Activated naive CD8-positive, alpha-beta T cell treated with anti-CD3 and anti-CD28 coated beads, Interleukin-2, amount 10 ng/mL, durations not matched to agents 7 days and 5 days (primary cell): ENCODE results near the gene KRT15. TPM values are rescaled to one million over a fixed set of nuclear protein-coding genes. Genes with fewer than 3 reads are reported as not detected.

Source experiments
- ATAC-seq: fragments of 150-1000 bp; cut with Tn5 transposase; one replicate; pipeline ENCODE4 v1.10.0; 2021; ENCODE audit warnings: low read depth, moderate library complexity
- POLR2A ChIA-PET: fragments of 350-600 bp; sonication (Branson Sonifier 250); formaldehyde crosslinking; loops from one replicate; lab custom pipeline; 2021; ENCODE audit warnings: antibody characterized with exemption; lab: Charles Lee
- DNase-seq: peaks from one replicate; pipeline ENCODE4 v3.0.0; 2021
- H3K27ac Mint-ChIP-seq: one replicate; pipeline ENCODE4 v1.8.0; 2022; ENCODE audit warnings: mild to moderate bottlenecking, mixed read lengths
- H3K27me3 Mint-ChIP-seq: one replicate; pipeline ENCODE4 v1.8.0; 2022; ENCODE audit warnings: mild to moderate bottlenecking, moderate library complexity, mixed read lengths
- H3K36me3 Mint-ChIP-seq: one replicate; pipeline ENCODE4 v1.8.0; 2021; ENCODE audit warnings: mild to moderate bottlenecking, mixed read lengths
- H3K4me1 Mint-ChIP-seq: one replicate; pipeline ENCODE4 v1.8.0; 2021; ENCODE audit warnings: mixed read lengths
- H3K4me3 Mint-ChIP-seq: one replicate; pipeline ENCODE4 v1.8.0; 2022; ENCODE audit warnings: mild to moderate bottlenecking, moderate library complexity, mixed read lengths
- H3K9me3 Mint-ChIP-seq: one replicate; pipeline ENCODE4 v1.8.0; 2021; ENCODE audit warnings: mixed read lengths
- total RNA-seq, 2 experiments: library from RNA; stranded (reverse); gene quantifications; one replicate each; pipeline ENCODE4 v1.2.3, GENCODE V29; 2021

KRT15 gene
- total RNA-seq, 2 experiments from 2014 or later = not detected

DNA sequence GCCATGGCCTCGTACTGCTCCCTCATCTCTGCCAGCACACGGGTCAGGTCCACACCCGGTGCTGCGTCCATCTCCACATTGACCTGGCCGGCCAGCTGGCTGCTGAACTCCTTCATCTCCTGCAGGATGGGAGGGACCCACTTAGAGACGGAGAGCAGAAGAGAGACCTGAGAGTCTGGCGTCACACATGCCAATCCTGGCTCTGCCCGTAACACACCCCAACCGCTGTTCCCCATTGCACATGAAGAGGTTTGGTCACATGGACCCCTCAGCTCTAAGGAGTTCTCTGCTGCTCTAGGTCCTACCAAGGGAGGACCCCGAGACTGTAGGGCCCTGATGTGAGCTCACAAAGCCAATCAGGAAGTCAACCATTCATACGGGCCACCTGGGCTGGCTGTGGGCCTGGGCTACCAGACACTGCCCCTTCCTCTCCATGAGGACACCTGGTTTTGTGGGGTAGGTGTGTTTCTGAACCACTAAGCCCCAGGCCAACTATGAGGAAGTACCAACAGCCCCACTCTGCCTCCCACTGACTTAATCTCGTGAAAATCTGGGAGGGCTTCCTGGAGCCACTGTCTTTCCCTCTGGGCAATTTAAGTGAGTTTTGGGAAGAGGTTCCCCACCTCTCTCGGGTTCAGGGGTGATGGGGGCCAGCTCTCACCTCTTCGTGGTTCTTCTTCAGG lies 2.4 kb downstream of the KRT15 start:
- Mint-ChIP-seq H3K9me3 (no peaks in the 10 kb centered on the region), H3K27me3 (peaks cover 2% of the 10 kb centered on the region), H3K4me3 (no peak overlapping the region), H3K4me1 (no peaks in the 10 kb centered on the region), H3K36me3 (no peaks in the 10 kb centered on the region), H3K27ac (no peak overlapping the region)
- ATAC-seq (no peak), DNase-seq (no peak)
- POLR2A ChIA-PET = no interaction called here

DNA sequence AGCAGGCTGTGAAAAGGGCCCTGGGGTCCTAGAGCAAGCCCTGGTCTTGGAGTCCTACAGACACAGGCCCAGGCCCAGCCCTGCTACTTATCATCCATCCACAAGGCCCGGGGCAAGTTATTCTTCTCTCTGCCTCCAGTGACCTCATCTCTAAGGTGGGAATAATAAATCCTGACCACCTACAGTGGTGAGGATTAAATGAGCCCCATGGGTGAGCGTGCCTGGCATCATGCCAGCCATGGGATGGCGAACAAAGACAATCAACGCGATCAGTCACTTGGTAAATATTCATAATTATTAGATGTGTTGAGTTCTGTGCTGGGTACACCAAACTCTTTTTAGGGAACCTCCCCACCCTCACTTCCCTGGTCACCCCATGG lies 5.5 kb downstream of the KRT15 start:
- DNase-seq (no peak), ATAC-seq (no peak)
- Mint-ChIP-seq H3K4me1 (no peaks in the 10 kb centered on the region), H3K9me3 (no peaks in the 10 kb centered on the region), H3K4me3 (no peak overlapping the region), H3K27me3 (peaks cover 2% of the 10 kb centered on the region), H3K36me3 (no peaks in the 10 kb centered on the region), H3K27ac (no peak overlapping the region)
- POLR2A ChIA-PET = no interaction called here

DNA sequence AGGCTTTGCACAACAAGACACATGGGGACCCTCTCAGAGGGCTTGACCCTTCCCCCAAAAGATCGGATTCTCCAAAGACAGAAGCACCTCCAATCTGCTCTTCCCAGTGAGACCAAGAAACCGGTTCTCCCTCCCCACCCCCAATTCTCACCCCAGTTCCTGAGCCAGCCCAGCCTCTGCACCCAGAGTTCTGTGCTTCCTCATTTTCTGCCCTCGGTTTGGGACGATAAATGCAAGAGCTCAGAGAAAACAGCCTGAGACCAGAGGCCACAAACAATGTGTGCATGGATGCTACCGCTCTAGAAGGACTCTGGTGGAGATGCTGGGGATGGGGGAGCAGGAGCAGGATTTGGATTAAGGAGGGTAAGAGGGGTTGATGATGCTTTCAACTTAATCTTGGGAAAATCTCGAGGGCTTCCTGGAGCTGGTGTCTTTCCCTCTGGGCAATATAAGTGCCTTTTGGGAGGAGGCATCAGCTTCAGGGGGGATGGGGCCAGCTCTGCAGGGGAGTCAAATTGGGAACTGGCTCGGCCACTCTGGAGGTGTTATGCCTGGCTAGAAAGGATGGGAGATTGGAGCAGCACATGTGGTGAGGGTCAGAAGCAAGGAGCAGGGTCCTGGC lies 6.0 kb downstream of the KRT15 start:
- no peak overlapping the region for H3K4me3 Mint-ChIP-seq
- H3K27ac Mint-ChIP-seq = no peak overlapping the region
- no peaks in the 10 kb centered on the region for H3K4me1 Mint-ChIP-seq
- POLR2A ChIA-PET = no interaction called here
- peaks cover 2% of the 10 kb centered on the region for H3K27me3 Mint-ChIP-seq
- no peak for DNase-seq
- ATAC-seq = no peak
- no peaks in the 10 kb centered on the region for H3K36me3 Mint-ChIP-seq
- no peaks in the 10 kb centered on the region for H3K9me3 Mint-ChIP-seq

DNA sequence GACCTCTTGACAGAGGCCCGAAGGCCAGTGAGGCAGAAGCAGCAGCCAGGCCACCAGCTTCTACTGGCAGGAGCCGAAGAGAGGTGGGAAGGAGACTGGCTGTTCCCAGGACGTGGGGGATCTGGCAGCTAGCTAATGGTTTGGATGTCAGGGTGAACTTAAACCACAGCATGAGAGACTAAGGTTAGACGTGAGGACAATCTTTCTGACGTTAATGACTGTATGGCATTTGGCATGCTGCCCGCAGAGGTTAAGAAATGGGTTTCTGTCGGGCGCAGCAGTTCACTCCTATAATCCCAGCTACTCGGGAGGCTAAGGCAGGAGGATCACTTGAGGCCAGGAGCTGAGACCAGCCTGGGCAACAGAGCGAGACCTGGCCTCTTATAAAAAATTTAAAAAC lies 7.0 kb downstream of the KRT15 start:
- Mint-ChIP-seq H3K4me3 (no peak overlapping the region), H3K36me3 (no peaks in the 10 kb centered on the region), H3K4me1 (no peaks in the 10 kb centered on the region), H3K9me3 (no peaks in the 10 kb centered on the region), H3K27me3 (peaks cover 2% of the 10 kb centered on the region), H3K27ac (no peak overlapping the region)
- DNase-seq = no peak
- ATAC-seq = no peak
- POLR2A ChIA-PET = no interaction called here

DNA sequence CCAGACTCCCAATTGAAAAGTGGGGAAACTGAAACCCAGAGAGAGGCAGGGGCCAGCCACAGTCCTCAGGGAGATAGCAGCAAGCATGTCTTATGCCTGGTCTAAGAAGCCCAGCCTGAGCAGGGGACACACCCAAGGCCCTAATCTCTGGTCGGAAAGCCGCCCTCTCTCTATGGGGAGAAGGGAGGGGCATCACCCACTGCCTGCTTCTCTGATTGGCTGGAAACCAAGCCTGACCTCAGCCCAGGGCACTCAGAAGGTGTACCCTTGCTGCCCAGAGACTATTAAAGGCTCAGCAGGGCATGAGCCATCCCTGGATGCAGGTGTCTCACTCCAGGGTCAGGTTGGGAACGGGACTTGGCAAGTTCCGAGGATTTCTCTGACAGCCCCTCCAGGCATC lies 7.6 kb downstream of the KRT15 start:
- Mint-ChIP-seq H3K9me3 (no peaks in the 10 kb centered on the region), H3K4me1 (no peaks in the 10 kb centered on the region), H3K27me3 (peaks cover 2% of the 10 kb centered on the region), H3K36me3 (no peaks in the 10 kb centered on the region), H3K27ac (no peak overlapping the region), H3K4me3 (no peak overlapping the region)
- POLR2A ChIA-PET = no interaction called here
- ATAC-seq = no peak
- no peak for DNase-seq

DNA sequence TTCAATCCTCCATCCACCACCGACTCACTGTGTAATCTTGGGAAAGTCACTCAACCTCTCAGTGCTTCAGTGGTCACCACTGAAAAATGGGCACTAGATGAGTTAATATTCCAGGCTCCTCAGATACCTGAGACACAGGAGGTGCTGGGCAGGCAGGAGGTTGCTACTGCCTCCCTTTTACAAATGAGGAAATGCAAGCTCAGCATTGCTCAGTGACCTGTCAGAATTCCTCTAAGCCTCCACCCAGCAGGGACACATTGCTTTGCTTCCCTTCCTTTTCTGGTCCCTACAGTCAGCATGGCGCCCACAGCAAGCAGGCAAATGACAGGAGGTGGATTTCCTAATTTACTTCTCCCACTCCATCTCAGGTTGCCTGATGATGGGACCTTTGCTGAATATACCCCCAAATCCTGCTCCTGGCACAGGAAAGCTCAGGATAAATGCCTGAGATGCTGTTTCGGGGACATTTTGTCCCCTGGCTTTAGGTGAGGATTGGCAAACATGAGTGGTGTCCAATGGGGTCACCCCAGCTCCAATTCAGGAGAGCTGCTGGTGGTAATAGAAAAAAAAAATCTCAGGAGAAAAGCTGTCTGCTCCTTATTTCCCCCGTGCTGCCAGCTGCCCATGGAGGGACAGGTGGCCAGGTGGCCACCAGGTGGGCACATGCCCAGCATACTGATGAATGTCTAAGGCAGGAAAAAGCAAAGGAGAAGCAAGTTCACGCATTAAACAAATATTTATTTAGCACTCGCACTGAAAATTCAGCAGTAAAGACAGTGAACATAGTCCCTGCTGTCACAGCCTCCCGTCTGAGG lies 8.2 kb downstream of the KRT15 start:
- Mint-ChIP-seq H3K4me1 (no peaks in the 10 kb centered on the region), H3K27ac (no peak overlapping the region), H3K9me3 (no peaks in the 10 kb centered on the region), H3K36me3 (no peaks in the 10 kb centered on the region), H3K27me3 (peaks cover 2% of the 10 kb centered on the region), H3K4me3 (no peak overlapping the region)
- POLR2A ChIA-PET = no interaction called here
- no peak for ATAC-seq
- DNase-seq = no peak

DNA sequence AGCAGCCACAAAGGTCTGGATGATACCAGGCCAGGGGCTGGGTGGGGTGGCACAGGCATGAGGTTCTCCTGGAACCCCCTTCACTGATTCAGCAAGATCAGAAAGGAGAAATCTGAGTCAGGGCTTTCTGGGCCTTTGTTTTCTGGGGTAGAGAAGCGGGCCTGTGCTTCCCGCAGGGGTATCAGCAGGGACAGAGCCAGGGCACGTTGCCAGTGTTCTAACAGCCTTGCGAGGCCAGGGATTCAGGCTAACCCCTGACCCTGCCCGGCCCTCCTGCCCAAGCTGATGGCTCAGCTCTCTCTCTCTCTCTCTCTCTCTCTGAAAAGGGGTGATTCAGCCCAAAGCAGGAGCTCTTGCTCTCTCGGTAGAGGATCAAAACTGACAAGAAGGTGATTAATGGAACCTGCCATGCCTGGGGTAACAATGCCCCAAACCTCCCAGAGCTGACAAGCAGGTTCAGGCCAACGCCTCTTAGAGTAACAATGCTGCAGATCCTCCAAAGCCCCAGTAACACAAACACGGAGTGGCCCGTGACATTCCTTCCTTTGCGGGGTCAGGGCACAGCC lies 11.3 kb downstream of the KRT15 start:
- no peak for DNase-seq
- no peak for ATAC-seq
- POLR2A ChIA-PET = no interaction called here
- H3K9me3 Mint-ChIP-seq = no peaks in the 10 kb centered on the region
- H3K27me3 Mint-ChIP-seq = no peaks in the 10 kb centered on the region
- no peaks in the 10 kb centered on the region for H3K36me3 Mint-ChIP-seq
- H3K4me1 Mint-ChIP-seq = no peaks in the 10 kb centered on the region
- H3K4me3 Mint-ChIP-seq = no peak overlapping the region
- H3K27ac Mint-ChIP-seq = no peak overlapping the region

DNA sequence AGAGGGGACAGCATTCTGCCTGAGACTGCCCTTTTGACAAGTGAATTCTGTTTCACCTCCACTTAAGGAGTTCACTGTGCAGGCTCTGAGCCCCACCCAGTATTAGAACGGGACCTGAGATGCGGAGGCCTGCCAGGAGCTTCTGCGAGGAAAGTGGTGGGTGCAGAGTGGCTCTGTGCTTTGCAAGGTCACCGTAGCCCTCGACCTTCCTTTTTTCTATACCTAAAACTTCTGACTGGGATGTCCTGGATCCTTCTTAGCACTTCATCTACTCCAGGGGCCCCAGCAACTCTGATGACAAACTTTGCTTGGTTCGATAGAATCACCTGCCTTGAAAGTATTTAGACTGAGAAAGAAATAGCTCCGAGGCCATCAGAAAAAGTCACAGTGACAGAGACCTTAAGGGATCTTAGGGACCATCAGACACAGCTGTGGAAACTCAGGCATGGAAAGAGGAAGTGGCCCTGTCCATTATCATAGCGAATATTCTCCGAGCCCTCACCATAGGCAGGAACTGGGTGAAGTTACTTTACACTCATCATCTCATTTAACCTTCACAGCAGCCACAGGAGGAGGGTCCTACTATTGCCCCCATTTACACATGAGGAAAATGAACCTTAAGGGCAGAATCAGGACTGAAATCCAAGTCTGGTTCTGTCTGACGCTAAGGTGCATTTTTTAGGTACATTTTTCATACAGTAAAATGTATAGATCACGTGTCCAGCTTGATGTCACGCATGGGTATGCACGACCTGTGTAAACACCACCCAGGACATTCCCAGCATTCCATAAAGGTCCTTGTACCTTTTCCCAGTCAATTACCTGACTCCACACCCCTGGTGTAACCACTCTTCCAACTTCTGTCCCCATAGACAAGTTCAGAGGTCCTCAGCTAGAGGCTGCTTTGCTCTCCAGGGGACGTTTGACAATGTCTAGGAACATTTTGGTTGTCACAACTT lies 12.6 kb downstream of the KRT15 start:
- no peak for ATAC-seq
- Mint-ChIP-seq H3K27ac (no peak overlapping the region), H3K9me3 (no peaks in the 10 kb centered on the region), H3K36me3 (no peaks in the 10 kb centered on the region), H3K27me3 (no peaks in the 10 kb centered on the region), H3K4me1 (no peaks in the 10 kb centered on the region), H3K4me3 (no peak overlapping the region)
- no peak for DNase-seq
- POLR2A ChIA-PET = no interaction called here

DNA sequence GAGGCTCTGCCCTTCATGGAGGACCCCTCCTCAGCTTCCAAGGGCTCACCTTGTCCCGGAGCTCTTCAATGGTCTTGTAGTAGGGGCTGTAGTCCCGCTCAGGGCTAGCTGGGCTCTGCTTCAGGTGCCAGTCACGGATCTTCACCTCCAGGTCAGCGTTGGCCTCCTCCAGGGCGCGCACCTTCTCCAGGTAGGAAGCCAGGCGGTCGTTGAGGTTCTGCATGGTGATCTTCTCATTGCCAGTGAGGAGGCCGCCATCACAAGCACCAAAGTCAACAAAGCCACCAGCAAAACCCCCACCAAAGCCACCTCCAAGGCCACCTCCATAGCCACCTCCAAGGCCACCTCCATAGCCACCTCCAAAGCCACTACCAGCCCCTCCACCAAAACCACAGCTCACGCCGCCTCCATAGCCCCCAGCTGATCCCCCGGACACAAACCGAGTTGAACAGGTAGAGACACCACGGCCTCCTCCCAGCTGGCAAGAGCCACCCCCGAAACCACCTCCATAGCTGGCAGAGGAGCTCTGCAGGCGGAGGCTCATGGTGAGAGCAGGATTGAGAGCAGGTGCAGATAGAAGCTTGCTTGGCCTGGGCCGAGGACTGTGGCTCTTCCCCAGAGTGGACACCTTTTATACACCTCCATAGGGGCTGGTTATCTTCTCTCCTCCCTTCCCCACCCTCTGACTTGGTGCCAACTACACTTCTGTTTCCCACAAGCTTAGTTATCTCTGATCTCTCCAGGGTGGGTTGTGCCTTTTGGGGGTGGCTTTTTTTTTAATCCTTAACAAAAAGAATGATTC lies 13.5 kb downstream of the KRT15 start, which contains the start of gene KRT13:
KRT13 (minus strand) TSS at position 606 of the 802 bp plus-strand sequence; CDS start at position 544, 62 bp downstream.
- no peak within 1 kb of the TSS for H3K27ac Mint-ChIP-seq
- POLR2A ChIA-PET = no interaction called here
- H3K9me3 Mint-ChIP-seq = no peaks in the 10 kb centered on the region
- ATAC-seq (no peak), DNase-seq (no peak)
- no peaks in the 10 kb centered on the region for H3K36me3 Mint-ChIP-seq
- H3K4me3 Mint-ChIP-seq = no peak within 1 kb of the TSS
- no peaks in the 10 kb centered on the region for H3K4me1 Mint-ChIP-seq
- H3K27me3 Mint-ChIP-seq = no peaks in the 10 kb centered on the region

DNA sequence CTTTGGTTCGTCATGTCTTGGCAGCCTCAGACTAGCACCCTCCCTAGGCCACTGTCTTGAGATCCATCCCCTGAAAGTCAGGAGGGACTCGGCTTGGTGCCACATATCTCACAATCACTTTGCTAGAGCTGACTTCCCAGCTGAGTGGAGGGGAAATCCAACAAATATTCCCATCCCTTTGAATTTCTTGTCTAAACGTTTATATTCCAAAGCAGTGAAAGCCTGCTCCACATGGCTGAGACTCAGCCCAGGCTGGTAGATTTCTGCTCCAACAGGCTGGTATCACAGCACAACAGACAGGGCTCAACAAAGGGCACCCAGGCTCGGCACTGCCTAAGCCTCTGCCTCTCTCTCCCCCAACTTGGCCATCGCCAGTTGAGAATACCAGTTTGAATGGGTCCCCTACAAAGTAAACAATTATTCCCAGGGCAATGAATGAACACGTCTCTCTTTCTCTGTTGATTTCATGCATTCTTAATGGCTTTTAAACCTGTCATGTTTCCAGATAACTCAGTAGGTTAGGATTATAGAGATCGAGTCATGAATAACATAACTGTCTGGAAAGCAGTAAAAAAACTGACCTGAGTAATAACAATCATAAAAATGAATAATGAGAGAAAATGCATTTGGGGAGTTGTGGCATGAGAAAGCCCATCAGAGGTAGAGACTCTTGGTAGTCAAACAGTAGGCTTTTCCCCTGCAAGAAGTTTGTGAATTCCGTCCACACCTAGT lies 14.3 kb downstream of the KRT15 start:
- H3K4me1 Mint-ChIP-seq = peaks cover 4% of the 10 kb centered on the region
- no peaks in the 10 kb centered on the region for H3K9me3 Mint-ChIP-seq
- no peak for DNase-seq
- no peaks in the 10 kb centered on the region for H3K27me3 Mint-ChIP-seq
- POLR2A ChIA-PET = no interaction called here
- no peak overlapping the region for H3K27ac Mint-ChIP-seq
- H3K4me3 Mint-ChIP-seq = no peak overlapping the region
- no peaks in the 10 kb centered on the region for H3K36me3 Mint-ChIP-seq
- ATAC-seq = no peak

DNA sequence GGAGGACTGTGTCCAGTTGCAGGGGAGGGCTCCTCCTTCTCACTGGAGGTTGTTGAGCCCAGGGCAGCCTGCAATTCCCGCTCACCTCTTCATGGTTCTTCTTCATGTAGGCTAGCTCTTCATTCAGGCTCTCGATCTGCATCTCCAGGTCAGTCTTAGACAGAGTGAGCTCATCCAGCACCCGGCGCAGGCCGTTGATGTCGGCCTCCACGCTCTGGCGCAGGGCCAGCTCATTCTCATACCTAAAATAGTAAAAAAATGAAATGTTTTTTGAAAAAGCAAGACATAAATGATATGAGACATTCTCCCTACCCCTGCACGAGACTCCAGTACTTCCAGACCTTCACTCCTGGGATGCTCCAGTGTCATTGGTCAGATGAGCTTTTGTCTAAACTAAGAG lies 15.5 kb downstream of the KRT15 start:
- DNase-seq (no peak), ATAC-seq (no peak)
- Mint-ChIP-seq H3K4me3 (no peak overlapping the region), H3K27ac (no peak overlapping the region), H3K4me1 (peaks cover 6% of the 10 kb centered on the region), H3K9me3 (no peaks in the 10 kb centered on the region), H3K36me3 (no peaks in the 10 kb centered on the region), H3K27me3 (no peaks in the 10 kb centered on the region)
- POLR2A ChIA-PET = no interaction called here
